Right hindlimb (tissue), 1 donor: ENCODE measurements around the gene RBM39.
"Not testable (repeated sequence)": the region's sequence is repeated elsewhere in the genome, so short reads cannot be mapped to it uniquely, and the experiment has no call there.

Experiments used
- DNase-seq: peaks from one replicate; pipeline ENCODE4 v3.0.0-alpha.2; 2018

The RBM39 gene

GRCh38 chr20:35750611-35751010 lies 8.6 kb upstream of the RBM39 start:
- DNase-seq, result no peak

DNA sequence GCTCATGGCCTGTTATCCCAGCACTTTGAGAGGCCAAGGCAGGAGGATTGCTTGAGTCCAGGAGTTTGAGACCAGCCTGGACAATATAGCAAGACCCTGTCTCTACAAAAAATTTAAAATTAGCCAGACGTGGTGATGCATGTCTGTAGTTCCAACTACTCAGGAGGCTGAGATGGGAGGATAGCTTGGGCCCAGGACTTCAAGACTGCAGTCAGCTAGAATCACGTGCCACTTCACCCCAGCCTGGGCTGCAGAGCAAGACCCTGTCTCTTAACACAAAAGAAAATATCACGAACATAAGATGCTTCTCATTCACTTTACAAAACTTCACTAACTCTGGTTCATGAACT lies 2.4 kb upstream of the RBM39 start:
- DNase-seq, result not testable (repeated sequence)

DNA sequence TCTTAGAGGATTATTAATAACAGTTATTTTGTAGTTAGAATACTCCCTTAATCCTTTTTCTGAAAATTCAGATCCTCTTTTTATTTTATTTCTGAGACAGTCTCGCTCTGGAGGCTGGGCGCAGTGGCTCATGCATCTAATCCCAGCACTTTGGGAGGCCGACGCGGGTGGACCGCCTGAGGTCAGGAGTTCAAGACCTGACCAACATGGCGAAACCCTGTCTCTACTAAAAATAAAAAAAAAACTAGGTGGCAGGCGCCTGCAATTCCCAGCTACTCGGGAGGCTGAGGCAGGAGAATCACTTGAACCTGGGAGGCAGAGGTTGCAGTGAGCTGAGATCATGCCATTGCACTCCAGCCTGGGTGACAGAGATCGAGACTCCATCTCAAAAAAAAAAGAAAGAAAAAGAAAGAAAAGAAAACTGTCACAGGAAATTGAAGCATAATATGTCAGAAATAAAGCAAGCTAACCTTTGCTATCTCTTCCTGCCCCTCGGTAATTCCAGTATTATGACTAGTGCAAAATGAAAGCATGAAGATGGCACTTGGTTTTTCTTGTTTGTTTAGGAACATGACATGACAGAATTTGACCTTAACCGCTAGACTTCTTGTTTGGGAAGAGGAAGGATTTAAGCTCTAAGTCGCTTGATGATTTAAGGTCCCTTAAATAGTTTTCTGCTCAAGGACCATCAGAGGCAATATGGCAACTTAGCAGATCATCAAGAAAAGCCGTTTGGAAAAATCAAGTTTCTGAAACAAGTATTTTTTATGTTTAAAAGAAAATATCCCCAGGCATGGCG lies 1.8 kb upstream of the RBM39 start:
- DNase-seq, result no peak

- no peak for DNase-seq
These were observed 872 bp upstream of the RBM39 start for GRCh38 chr20:35742741-35743523.

- no peak for DNase-seq
These were observed 2.5 kb downstream of the RBM39 start for GRCh38 chr20:35739294-35740163.

GRCh38 chr20:35738410-35739179 lies 3.5 kb downstream of the RBM39 start:
- DNase-seq, result no peak

DNA sequence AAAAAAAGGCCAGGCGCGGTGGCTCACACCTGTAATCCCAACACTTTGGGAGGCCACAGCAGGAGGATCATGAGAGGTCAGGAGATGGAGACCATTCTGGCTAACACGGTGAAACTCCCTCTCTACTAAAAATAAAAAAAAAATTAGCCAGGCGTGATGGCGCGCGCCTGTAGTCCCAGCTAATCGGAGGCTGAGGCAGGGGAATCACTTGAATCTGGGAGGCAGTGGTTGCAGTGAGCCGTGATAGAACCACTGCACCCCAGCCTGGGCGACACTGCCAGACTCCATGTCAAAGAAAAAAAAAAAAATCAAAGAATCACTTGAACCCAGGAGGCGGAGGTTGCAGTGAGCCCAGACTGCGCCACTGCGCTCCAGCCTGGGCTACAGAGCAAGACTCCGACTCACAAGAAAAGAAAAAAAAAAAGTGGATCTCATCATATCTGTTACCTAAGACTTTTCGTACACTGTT lies 4.2 kb downstream of the RBM39 start:
- no peak for DNase-seq

- no peak for DNase-seq
These were observed 6.1 kb downstream of the RBM39 start for GRCh38 chr20:35735826-35736470.

DNA sequence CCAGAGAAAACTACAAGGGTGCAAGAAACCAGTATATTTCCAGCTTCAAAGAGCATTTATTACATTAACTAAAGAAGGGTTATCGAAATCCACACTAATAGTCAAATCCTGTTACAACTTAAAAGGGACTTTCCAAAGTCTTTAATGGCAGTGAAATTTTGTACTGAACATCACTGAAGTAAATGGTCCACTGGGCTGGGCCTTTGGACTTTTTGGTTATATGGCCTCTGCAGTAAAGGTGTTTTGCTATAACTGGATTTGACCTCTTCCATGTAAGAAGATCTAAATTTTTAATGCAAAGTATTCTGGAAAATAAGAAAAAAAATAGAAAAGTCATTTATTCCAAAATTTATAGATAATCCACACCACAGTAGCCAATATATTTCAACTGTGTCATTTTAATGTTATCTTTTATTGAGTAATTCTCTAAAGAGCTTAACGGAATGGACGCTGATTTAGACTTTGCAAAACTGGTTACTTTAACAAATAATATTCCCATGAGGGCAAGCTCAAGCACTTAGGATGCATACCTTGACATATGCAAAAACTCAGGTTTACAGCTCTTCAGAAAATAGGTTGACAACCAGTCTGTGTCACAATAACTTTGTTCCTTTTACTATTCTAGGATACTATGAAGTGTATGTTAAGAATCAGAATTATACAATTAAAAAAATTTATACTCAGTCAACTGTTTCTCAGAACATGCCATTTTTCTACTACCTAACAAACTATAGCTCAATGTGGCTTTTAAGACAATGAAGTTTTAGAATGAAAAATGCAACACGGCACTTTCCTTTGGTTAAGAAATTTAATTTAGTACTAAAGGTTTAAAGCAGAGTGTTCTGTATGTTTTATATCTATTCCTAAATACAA lies 7.0 kb downstream of the RBM39 start:
- no peak for DNase-seq

DNA sequence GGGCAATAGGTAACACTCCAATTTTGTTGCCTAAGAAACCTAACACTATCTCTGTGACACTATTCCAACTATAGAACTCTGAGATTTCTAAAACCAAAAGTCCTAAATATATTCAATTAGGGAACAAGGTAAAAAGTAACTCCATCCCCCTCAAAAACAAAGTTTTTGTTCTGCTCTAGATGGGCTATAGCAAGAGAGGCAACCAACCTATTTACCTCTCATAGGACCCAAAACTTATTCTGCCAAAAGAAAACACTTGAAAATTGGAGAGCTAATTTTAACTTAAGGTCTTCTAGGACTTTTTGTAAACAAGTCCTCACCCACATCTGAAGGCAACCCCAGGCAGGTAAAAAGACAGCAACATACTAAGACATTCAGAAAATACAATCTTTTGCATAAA lies 7.7 kb downstream of the RBM39 start:
- no peak for DNase-seq

GRCh38 chr20:35732644-35732982 lies 9.4 kb downstream of the RBM39 start:
- DNase-seq, result no peak

GRCh38 chr20:35731862-35732643 lies 10.0 kb downstream of the RBM39 start:
- no peak for DNase-seq

DNA sequence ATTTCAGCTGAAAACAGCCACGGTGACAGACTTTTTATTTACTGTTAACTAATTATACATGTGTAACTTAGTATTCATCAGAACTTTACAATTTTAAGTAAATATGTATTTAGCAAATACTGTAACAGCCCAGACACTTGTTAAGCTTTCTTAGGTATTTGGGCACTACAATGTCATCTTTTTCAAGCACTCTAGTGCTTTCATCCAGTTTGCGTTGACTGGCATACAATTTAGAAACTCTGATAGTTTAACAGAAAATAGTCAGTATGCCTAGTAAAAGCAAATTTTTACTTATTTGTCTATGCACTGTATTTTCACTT lies 10.6 kb downstream of the RBM39 start:
- no peak for DNase-seq

GRCh38 chr20:35730583-35731468 lies 11.2 kb downstream of the RBM39 start:
- DNase-seq, result no peak

GRCh38 chr20:35729836-35730582 lies 12.1 kb downstream of the RBM39 start:
- DNase-seq, result no peak

DNA sequence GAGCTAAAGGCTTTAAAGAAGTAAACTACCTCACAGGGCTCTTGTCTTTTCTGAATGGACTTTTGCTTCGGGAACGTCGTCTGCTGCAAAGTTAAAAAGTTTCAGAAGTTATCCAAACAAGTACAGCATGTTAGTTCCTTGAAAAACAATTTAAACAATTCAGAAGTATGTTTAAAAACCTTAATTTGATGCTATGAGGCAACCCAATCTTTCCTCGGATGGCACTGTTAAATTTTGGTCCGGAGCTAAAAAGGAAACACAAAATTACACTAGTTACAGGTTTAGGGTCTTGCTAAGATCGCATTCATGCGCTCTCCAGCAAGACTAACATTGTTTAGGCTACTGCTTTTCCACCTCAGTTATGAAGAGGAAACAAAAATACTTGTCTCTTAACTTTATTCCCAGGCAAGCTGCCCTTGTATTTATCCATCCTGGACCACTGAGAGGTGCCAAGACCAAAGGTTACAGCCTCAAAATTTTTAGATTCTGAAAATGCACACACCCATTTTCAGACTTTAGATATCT lies 12.7 kb downstream of the RBM39 start:
- no peak for DNase-seq

GRCh38 chr20:35726842-35727711 lies 15.0 kb downstream of the RBM39 start:
- no peak for DNase-seq
